Measurements from ENCODE around the gene HOXA3.

The HOXA3 gene

GRCh38 chr7:27151931-27152815, at the start of gene HOXA3:
Gene HOXA3, minus strand, starts transcription at chr7:27152583. Its CDS starts 41,943 bp downstream, at chr7:27110640.
- no peak for DNase-seq

GRCh38 chr7:27201580-27202017, 49.2 kb upstream of the HOXA3 start:
- no peak for DNase-seq

- DNase-seq: no peak
Observed at GRCh38 chr7:27200761-27201579, 48.6 kb upstream of the HOXA3 start.

GRCh38 chr7:27199849-27200760, 47.7 kb upstream of the HOXA3 start, which contains the start of gene HOXA13:
Gene HOXA13, minus strand, starts transcription at chr7:27200091. Its CDS starts 14 bp downstream, at chr7:27200077.
- peak; percentile 70 for DNase-seq

GRCh38 chr7:27198871-27199801, 46.8 kb upstream of the HOXA3 start:
- DNase-seq: no peak

GRCh38 chr7:27198138-27198841, 45.9 kb upstream of the HOXA3 start:
- peak; percentile 20 for DNase-seq

GRCh38 chr7:27197137-27198042, 45.0 kb upstream of the HOXA3 start:
- no peak for DNase-seq

GRCh38 chr7:27196287-27196767, 43.9 kb upstream of the HOXA3 start:
- peak; percentile 68 for DNase-seq

GRCh38 chr7:27194686-27195379, 42.5 kb upstream of the HOXA3 start:
- no peak for DNase-seq

- no peak for DNase-seq
Observed at GRCh38 chr7:27194002-27194352, 41.6 kb upstream of the HOXA3 start.

GRCh38 chr7:27193335-27194001, 41.1 kb upstream of the HOXA3 start:
- no peak for DNase-seq

- no peak for DNase-seq
Observed at GRCh38 chr7:27192546-27193334, 40.4 kb upstream of the HOXA3 start.

GRCh38 chr7:27191833-27192545, 39.6 kb upstream of the HOXA3 start:
- no peak for DNase-seq

GRCh38 chr7:27191161-27191731, 38.9 kb upstream of the HOXA3 start:
- DNase-seq: no peak

GRCh38 chr7:27189997-27190748, 37.8 kb upstream of the HOXA3 start:
- DNase-seq: no peak

All from DMS79 (cell line).